ENCODE measurements around the gene TMEM87B.
"Not testable (repeated sequence)": the region's sequence is repeated elsewhere in the genome, so short reads cannot be mapped to it uniquely, and the experiment has no call there.

Gene TMEM87B

GRCh38 chr2:112110966-112111365 is 55.9 kb downstream of the TMEM87B start:
- intact Hi-C loops (cut with DNase I; ENCODE audit: low total_unique reads) = no loop called here
- H3K4me1 ChIP-seq = no peaks in the 10 kb centered on the region
- H3K9me3 ChIP-seq = peaks cover 0 to 9% (median 7%) of the 10 kb centered on the region in 3 donors
- DNase-seq = no peak
- no peak for TF ChIP-seq CTCF (IDR thresholded peaks at IDR 0.05)
- H3K27ac ChIP-seq = no peak overlapping the region
- H3K27me3 ChIP-seq = no peaks in the 10 kb centered on the region
- peaks cover 49 to 65% (median 63%) of the 10 kb centered on the region in 3 donors for H3K36me3 ChIP-seq
- no peak overlapping the region for H3K4me3 ChIP-seq

DNA sequence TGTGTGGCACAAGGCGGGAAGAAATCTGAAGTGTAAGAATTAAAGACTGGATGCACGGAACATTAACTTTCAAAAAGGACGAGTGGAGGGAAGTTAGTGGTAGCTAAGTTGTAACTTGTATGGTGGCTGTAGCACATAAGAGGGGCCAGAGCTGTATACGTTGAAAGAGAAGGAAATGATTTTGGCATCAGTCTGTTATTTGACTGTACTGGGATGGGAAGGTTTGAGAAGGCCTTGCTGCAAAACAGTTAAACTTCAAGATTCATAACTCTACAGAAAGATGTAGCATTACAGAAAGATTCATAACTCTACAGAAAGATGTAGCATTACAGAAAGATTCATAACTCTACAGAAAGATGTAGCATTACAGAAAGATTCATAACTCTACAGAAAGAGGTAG is 58.3 kb downstream of the TMEM87B start:
- H3K27ac ChIP-seq; intact Hi-C loops (cut with DNase I; ENCODE audit: low total_unique reads); H3K9me3 ChIP-seq; H3K4me1 ChIP-seq; DNase-seq; H3K4me3 ChIP-seq; H3K27me3 ChIP-seq: not testable (repeated sequence)
- peaks cover 44 to 62% (median 56%) of the 10 kb centered on the region in 3 donors for H3K36me3 ChIP-seq

DNA sequence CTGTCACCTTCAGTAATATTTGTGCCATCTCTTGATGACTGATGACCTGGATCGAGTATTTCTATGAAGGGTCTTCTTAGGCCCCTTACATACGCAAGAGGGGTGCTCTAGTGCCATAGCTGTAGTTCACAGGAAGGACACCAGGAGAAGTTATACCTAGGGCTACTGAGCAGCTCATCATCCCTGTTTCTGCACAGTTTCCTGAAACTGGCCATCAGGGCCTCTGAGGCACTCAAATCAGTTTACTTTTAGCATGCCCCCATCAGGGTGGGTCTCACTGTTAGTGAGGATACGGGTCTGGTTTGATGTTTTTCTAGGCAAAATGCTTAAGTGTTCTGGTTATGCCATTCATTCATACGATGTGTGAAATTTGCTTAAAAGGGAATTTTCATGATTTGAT is 63.1 kb downstream of the TMEM87B start:
- Histone ChIP-seq H3K4me1 (no peaks in the 10 kb centered on the region), H3K36me3 (peaks cover 7 to 25% (median 22%) of the 10 kb centered on the region in 3 donors), H3K27ac (no peak overlapping the region), H3K4me3 (no peak overlapping the region), H3K27me3 (no peaks in the 10 kb centered on the region), H3K9me3 (no peaks in the 10 kb centered on the region)
- no peak for DNase-seq
- intact Hi-C loops (cut with DNase I; ENCODE audit: low total_unique reads) = no loop called here
- TF ChIP-seq CTCF (IDR thresholded peaks at IDR 0.05) = no peak

DNA sequence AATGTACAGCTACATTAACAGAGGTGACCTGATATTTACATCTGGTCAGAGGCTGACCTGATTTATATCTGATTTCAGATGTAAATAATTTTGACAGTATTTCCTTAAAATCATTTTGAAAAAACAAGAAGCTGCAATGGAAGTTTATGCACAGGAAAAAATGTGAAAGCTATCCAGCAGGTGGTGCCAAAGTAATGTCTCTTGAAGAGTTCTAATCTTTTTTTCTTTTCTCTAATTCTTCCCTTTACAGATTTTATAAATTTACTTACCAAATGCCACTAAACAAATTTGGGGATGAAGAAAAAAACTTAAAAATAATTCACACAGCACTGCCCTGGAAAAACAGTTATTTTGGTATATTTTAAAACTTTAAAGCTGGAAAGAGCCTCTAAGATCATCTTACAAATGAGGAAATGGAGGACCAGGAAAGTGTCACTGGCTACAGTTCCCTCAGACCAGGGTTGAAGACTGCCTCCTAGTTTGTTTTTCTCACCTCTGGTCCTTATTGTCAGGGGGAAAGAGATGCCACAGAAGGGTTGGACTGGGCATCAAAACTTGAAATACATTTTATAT is 66.7 kb downstream of the TMEM87B start:
- Histone ChIP-seq H3K4me3 (no peak overlapping the region), H3K27me3 (no peaks in the 10 kb centered on the region), H3K9me3 (no peaks in the 10 kb centered on the region), H3K36me3 (peaks cover 4 to 18% (median 9%) of the 10 kb centered on the region in 3 donors), H3K4me1 (no peaks in the 10 kb centered on the region), H3K27ac (no peak overlapping the region)
- intact Hi-C loops (cut with DNase I; ENCODE audit: low total_unique reads) = loop anchor here (5.0 to 10.0 kb wide), 2 partner anchors 136 to 313 kb away; partner anchors contain the start of genes RGPD8 and ZC3H8
- no peak for DNase-seq
- peak; percentile 48 to 65 for TF ChIP-seq CTCF (IDR thresholded peaks at IDR 0.05)

DNA sequence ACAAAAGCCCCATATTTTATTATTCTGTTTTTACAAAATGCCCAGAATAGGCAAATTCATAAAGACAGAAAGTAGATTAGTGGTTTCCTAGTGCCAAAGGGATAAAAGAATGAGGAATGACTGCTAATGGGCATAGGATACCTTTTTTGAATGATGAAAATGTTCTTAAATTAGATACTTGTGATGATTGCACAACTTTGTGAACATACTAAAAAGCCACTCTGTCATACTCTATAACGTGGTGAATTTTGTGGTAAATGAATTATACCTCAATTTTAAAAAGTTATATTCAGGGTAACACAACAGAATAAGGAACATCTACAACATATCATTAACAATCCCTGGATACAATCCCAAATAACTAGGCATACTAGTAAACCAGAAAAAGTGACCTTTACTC is 74.0 kb downstream of the TMEM87B start:
- intact Hi-C loops (cut with DNase I; ENCODE audit: low total_unique reads) = loop anchor here (10.0 kb wide), 1 partner anchor 306 kb away; the partner anchor contains the start of gene RGPD8
- Histone ChIP-seq H3K9me3 (no peaks in the 10 kb centered on the region), H3K4me3 (no peak overlapping the region), H3K4me1 (no peaks in the 10 kb centered on the region), H3K27me3 (no peaks in the 10 kb centered on the region), H3K36me3 (no peaks in the 10 kb centered on the region), H3K27ac (no peak overlapping the region)
- no peak for TF ChIP-seq CTCF (IDR thresholded peaks at IDR 0.05)
- no peak for DNase-seq

- Histone ChIP-seq H3K4me1 (peaks cover 0 to 13% (median 2%) of the 10 kb centered on the region in 4 donors), H3K27ac (no peak overlapping the region), H3K9me3 (no peaks in the 10 kb centered on the region), H3K36me3 (no peaks in the 10 kb centered on the region), H3K4me3 (no peak overlapping the region), H3K27me3 (no peaks in the 10 kb centered on the region)
- intact Hi-C loops (cut with DNase I; ENCODE audit: low total_unique reads) = no loop called here
- TF ChIP-seq CTCF (IDR thresholded peaks at IDR 0.05) = no peak
- no peak for DNase-seq
Measured at GRCh38 chr2:112133344-112133743, 78.3 kb downstream of the TMEM87B start.
